HepG2 (cell line): ENCODE results near the gene ATP2B2.

Source experiments
- ZNF136 ChIP-seq: sonication (generic); formaldehyde crosslinking; IDR thresholded peaks from 2 replicates; pipeline ENCODE4 v1.8.1; 2022; ENCODE audit warnings: low read depth, mild to moderate bottlenecking, moderate library complexity, missing genetic modification reagents
- ZNF891 ChIP-seq: sonication (generic); formaldehyde crosslinking; IDR thresholded peaks from 2 replicates; pipeline ENCODE4 v1.5.0; 2020; ENCODE audit warnings: mild to moderate bottlenecking, missing genetic modification reagents

- TF ChIP-seq ZNF136 = no peak
- no peak for TF ChIP-seq ZNF891 (CRISPR knock-in tag)
These were observed 31.1 kb downstream of the ATP2B2 start for GRCh38 chr3:10474275-10474646.
